Nephron progenitor cell (in vitro differentiated cells): Measurements from ENCODE around the gene SPTB.

Experiments
- DNase-seq: peaks from one replicate; pipeline ENCODE4 v3.0.0; 2021
- H3K27ac Mint-ChIP-seq: 2 replicates; pipeline ENCODE4 v1.8.0; 2021; ENCODE audit warnings: mild to moderate bottlenecking, moderate library complexity, mixed read lengths
- H3K27me3 Mint-ChIP-seq: 2 replicates; pipeline ENCODE4 v1.8.0; 2021; ENCODE audit warnings: mild to moderate bottlenecking, low read depth, mixed read lengths; ENCODE audit not compliant: poor library complexity
- H3K36me3 Mint-ChIP-seq: 2 replicates; pipeline ENCODE4 v1.8.0; 2021; ENCODE audit warnings: low read depth, mixed read lengths
- H3K4me1 Mint-ChIP-seq: 2 replicates; pipeline ENCODE4 v1.8.0; 2021; ENCODE audit warnings: mixed read lengths
- H3K4me3 Mint-ChIP-seq: 2 replicates; pipeline ENCODE4 v1.8.0; 2021; ENCODE audit warnings: mild to moderate bottlenecking, moderate library complexity, mixed read lengths
- H3K9me3 Mint-ChIP-seq: 2 replicates; pipeline ENCODE4 v1.8.0; 2021; ENCODE audit warnings: mild to moderate bottlenecking, moderate library complexity, mixed read lengths
- TF ChIP-seq, protein P1 (sequence below): fragments of 200-600 bp; sonication (generic); IDR thresholded peaks from 2 replicates; pipeline ENCODE4 v1.5.0; 2021; ENCODE audit warnings: antibody characterized with exemption

Gene SPTB

DNA sequence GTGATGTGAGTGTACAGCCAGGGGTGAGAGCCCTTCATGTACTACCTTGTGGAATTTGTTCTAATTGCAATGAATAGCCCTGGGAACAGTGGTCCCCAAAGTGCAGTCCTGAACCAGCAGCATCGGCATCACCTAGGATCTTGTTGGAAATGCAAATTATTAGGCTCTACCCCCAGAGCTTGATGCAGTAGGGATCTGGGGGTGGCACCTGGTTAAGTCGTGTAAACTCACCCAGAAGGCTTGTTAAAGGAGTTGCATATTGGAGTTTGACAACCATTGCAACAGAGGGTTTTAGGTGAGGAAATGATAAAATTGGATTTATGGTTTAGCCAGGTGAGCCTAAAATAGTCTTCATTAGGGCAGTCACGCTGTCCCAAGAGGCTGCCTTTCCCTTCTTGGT is 102.2 kb downstream of the SPTB start:
- Mint-ChIP-seq H3K27me3 (peaks cover 5% of the 10 kb centered on the region), H3K4me1 (peaks cover 12% of the 10 kb centered on the region), H3K27ac (no peak overlapping the region), H3K9me3 (peaks cover 34% of the 10 kb centered on the region), H3K36me3 (peaks cover 10% of the 10 kb centered on the region), H3K4me3 (no peak overlapping the region)
- TF ChIP-seq, protein P1, sequence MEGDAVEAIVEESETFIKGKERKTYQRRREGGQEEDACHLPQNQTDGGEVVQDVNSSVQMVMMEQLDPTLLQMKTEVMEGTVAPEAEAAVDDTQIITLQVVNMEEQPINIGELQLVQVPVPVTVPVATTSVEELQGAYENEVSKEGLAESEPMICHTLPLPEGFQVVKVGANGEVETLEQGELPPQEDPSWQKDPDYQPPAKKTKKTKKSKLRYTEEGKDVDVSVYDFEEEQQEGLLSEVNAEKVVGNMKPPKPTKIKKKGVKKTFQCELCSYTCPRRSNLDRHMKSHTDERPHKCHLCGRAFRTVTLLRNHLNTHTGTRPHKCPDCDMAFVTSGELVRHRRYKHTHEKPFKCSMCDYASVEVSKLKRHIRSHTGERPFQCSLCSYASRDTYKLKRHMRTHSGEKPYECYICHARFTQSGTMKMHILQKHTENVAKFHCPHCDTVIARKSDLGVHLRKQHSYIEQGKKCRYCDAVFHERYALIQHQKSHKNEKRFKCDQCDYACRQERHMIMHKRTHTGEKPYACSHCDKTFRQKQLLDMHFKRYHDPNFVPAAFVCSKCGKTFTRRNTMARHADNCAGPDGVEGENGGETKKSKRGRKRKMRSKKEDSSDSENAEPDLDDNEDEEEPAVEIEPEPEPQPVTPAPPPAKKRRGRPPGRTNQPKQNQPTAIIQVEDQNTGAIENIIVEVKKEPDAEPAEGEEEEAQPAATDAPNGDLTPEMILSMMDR = no peak
- DNase-seq = no peak

DNA sequence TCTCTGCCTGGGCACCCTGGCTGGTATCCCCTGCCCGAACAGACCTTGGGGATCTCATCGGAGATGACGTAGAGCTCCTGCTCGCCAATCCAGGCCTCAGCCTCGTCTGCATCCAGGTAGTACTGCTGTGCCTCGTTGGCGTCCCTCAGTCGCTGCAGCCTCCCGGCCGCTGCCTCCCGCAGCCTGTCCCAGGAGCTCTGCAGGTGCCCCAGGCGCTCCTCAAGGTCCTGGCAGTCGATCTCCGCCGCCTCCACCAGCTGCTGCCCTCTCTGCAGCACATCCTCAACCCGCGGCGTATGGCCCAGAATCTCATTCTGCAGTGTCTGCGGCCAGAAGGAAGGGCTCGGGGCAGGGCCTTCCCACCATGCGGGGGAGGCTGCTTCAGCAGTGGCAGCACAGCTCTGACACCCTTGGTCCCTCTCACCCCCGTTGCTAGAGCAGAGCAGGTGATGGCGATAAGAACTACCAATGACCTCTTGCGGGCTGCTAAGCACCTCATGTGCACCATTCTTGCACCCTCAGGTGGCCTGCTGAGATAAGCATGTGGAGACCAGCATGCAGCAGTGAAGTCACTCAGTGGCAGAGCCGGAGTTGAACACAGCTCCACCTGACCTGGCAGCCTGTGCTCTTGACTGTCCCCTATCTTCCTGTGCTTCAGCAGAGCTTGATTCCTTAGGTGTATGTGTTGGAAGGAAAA is 104.5 kb downstream of the SPTB start:
- peaks cover 4% of the 10 kb centered on the region for H3K27me3 Mint-ChIP-seq
- no peak overlapping the region for H3K4me3 Mint-ChIP-seq
- DNase-seq = no peak
- TF ChIP-seq, protein P1 = no peak
- peaks cover 12% of the 10 kb centered on the region for H3K4me1 Mint-ChIP-seq
- H3K36me3 Mint-ChIP-seq = peaks cover 10% of the 10 kb centered on the region
- peaks cover 34% of the 10 kb centered on the region for H3K9me3 Mint-ChIP-seq
- H3K27ac Mint-ChIP-seq = no peak overlapping the region

DNA sequence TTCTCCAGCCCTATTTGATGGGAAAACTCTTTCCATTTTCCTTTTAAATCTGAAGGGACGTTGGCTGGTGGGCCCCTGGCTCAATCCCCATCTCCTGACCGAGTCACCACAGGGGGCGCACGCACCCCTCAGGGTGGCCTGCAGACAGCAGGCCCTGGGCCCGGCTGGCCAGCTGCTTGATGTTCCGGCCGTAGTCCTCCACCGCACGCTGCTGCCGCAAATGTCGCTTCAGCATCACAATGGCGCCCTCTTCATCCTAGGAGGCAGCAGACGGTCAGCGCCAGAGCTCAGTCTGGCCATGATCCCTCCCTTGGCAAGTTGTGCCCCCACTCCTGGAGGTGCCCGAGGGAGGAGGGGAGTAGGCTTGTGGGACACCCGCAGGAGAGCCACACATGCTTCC is 105.4 kb downstream of the SPTB start:
- H3K27ac Mint-ChIP-seq = no peak overlapping the region
- peaks cover 4% of the 10 kb centered on the region for H3K27me3 Mint-ChIP-seq
- peaks cover 12% of the 10 kb centered on the region for H3K4me1 Mint-ChIP-seq
- peaks cover 34% of the 10 kb centered on the region for H3K9me3 Mint-ChIP-seq
- H3K4me3 Mint-ChIP-seq = no peak overlapping the region
- DNase-seq = no peak
- H3K36me3 Mint-ChIP-seq = peaks cover 10% of the 10 kb centered on the region
- TF ChIP-seq, protein P1 = no peak

DNA sequence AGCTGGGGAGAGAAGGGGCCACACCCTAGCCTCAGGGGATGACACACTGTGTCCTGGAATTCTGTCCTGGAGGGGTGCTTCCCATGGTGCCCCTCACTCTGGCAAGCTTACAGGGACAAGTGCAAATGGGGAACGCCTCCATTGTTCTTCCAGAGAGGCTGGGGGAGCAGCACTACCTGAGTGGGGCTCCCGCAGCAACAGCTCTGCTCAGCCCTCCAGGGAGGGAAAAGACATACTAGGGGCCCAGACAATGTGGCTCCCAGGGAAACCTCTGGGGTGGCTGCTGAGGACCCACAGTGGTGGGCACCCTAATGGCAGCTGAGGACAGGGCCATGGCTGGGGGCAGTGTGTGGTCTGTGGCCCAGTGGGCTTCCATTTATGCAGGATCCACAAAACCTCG is 106.1 kb downstream of the SPTB start:
- peaks cover 4% of the 10 kb centered on the region for H3K27me3 Mint-ChIP-seq

DNA sequence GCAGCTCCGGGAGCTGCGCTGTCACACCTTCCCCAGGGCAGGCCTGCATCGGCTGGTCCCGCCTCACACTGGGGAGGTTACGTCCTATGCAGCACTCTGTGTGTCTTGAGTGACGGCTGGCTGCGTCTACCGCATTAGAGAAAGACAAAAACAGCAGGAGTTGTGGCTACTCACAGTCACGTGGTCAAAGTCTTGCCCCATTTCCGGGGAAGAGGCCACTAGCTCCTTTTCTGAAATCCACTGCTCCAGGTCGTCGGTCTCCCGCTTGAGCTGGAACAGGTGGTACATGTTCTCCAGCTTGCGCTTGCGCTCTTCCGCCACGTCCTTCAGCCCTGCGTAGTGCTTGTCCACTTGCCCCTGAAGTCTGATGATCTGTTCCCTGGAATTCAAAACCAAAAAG is 106.7 kb downstream of the SPTB start:
- H3K27me3 Mint-ChIP-seq = peaks cover 4% of the 10 kb centered on the region
- H3K4me1 Mint-ChIP-seq = peaks cover 9% of the 10 kb centered on the region
- peaks cover 10% of the 10 kb centered on the region for H3K36me3 Mint-ChIP-seq
- H3K9me3 Mint-ChIP-seq = peaks cover 34% of the 10 kb centered on the region
- DNase-seq = no peak
- TF ChIP-seq, protein P1 = no peak
- no peak overlapping the region for H3K4me3 Mint-ChIP-seq
- H3K27ac Mint-ChIP-seq = no peak overlapping the region

More for the DNA sequence above, 106.1 kb downstream of the SPTB start:
- Mint-ChIP-seq H3K36me3 (peaks cover 10% of the 10 kb centered on the region), H3K27ac (no peak overlapping the region), H3K4me1 (peaks cover 12% of the 10 kb centered on the region), H3K4me3 (no peak overlapping the region), H3K9me3 (peaks cover 34% of the 10 kb centered on the region)
- no peak for DNase-seq
- TF ChIP-seq, protein P1 = no peak

DNA sequence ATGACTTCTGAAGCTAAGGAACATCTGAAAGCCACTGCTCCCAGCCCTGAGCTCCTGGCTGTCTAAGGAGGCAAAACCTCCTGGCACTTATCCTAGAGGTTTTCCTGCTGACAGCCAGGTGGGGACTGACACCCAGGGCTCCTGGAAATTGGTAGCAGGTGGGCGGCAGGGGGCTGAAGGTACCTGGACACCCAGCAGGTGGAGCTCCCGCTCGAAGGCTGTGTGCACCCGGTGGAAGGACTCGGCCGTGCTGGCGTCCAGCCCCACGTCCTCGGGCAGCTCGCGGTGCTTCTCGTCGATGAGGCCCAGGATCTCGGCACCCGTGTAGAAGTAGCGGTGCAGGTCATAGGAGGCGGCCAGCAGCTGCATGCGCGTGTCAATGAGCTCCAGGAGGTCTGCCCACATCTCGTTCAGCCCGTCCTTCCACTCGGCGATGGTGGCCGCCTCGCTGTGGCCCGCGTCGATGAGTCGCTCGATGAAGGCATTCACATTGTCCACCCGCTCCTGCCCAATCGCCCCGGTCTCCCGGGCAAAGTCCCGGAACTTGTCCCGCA is 107.2 kb downstream of the SPTB start:
- DNase-seq = no peak
- no peak overlapping the region for H3K4me3 Mint-ChIP-seq
- H3K36me3 Mint-ChIP-seq = peaks cover 10% of the 10 kb centered on the region
- TF ChIP-seq, protein P1 = no peak
- peaks cover 8% of the 10 kb centered on the region for H3K4me1 Mint-ChIP-seq
- H3K9me3 Mint-ChIP-seq = peaks cover 34% of the 10 kb centered on the region
- peaks cover 4% of the 10 kb centered on the region for H3K27me3 Mint-ChIP-seq
- H3K27ac Mint-ChIP-seq = no peak overlapping the region
